ENCODE data around the gene NRP1. TPM values are rescaled to one million over a fixed set of nuclear protein-coding genes. Genes with fewer than 3 reads are reported as not detected.

Gene NRP1
- total and polyA plus RNA-seq, 2 of the 8 experiments (the other 6 are each of a cell fraction or from before 2014, with no cell fraction given) = 1.2 to 2.1 TPM

DNA sequence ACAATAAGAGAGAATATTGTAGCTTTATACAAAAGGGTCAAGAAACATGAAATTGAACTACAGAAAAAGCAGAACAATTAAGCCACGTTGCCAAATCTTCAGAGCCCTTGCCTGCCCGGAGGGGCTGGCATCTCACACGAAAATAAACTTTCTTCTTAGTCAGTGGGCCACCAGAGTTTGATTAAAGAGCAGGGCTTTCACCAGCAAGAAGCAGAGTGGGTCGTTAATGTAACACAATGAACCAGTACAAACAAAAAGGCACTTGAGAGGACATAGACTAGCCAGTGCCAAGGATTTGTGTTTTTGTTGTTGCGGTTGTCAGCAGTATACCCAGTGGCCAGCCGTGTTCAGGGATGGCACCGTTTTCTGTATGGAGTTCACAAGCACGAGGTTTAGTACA, 155.4 kb downstream of the NRP1 start:
- no peak for FAIRE-seq

More for the DNA sequence above, 155.4 kb downstream of the NRP1 start:
- H3K56ac ChIP-seq (replicated peaks; ENCODE audit: insufficient read length, low read depth, low read length) = no peak overlapping the region
- H3K23me2 ChIP-seq (ENCODE audit: low read depth, low read length) = no peaks in the 10 kb centered on the region
- H3K27ac ChIP-seq (ENCODE audit: low read depth, low read length) = no peak overlapping the region
- DNase-seq (ENCODE audit: low read depth in 1 of 2, low spot score in 2 of 2) = no peak
- no peak overlapping the region for H3K9ac ChIP-seq (replicated peaks in 1 of 4; ENCODE audit: extremely low read depth in 1 of 4, low read depth in 3 of 4, low read length in 3 of 4)
- H3K18ac ChIP-seq (ENCODE audit: extremely low read depth, low read length) = no peak overlapping the region
- no peaks in the 10 kb centered on the region for H3K9me3 ChIP-seq (ENCODE audit: insufficient read depth in 2 of 2, low read depth in 1 of 2, low read length in 1 of 2)
- H3K79me2 ChIP-seq (ENCODE audit: control insufficient read depth in 1 of 2, insufficient read depth in 2 of 2, low read length in 2 of 2) = no peaks in the 10 kb centered on the region
- no peak overlapping the region for H4K8ac ChIP-seq (ENCODE audit: extremely low read depth, insufficient read depth, low read length)
- no peak overlapping the region for H2BK12ac ChIP-seq (ENCODE audit: low read depth, low read length)
- H2BK20ac ChIP-seq (ENCODE audit: low read length) = no peak overlapping the region
- H3K14ac ChIP-seq (ENCODE audit: insufficient read length) = no peak overlapping the region
- ChIA-PET CTCF (ENCODE audit: partially characterized antibody) (no interaction called here), POLR2A (ENCODE audit: partially characterized antibody) (no interaction called here)
- no peak overlapping the region for H2AK5ac ChIP-seq (ENCODE audit: low read depth, low read length)
- no peak overlapping the region for H2BK120ac ChIP-seq (replicated peaks; ENCODE audit: low read depth, low read length)
- no peaks in the 10 kb centered on the region for H3K36me3 ChIP-seq (ENCODE audit: control insufficient read depth in 2 of 4, insufficient read depth in 4 of 4, low read length in 3 of 4)
- no peak overlapping the region for H3K4me2 ChIP-seq (ENCODE audit: insufficient read depth in 1 of 2, low read depth in 2 of 2, low read length in 2 of 2)
- H2BK5ac ChIP-seq (ENCODE audit: low read depth, low read length) = no peak overlapping the region
- H2BK15ac ChIP-seq (ENCODE audit: low read length) = peak overlapping the region; percentile 40; the same call in 1 of the 2 replicates
- no peak for TF ChIP-seq SRF (IDR thresholded peaks at IDR 0.05; ENCODE audit: low read depth, low read length)
- TF ChIP-seq CHD2 (IDR thresholded peaks at IDR 0.05; ENCODE audit: low read length) = no peak
- TF ChIP-seq, protein P1, sequence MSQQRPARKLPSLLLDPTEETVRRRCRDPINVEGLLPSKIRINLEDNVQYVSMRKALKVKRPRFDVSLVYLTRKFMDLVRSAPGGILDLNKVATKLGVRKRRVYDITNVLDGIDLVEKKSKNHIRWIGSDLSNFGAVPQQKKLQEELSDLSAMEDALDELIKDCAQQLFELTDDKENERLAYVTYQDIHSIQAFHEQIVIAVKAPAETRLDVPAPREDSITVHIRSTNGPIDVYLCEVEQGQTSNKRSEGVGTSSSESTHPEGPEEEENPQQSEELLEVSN (IDR thresholded peaks at IDR 0.05) = no peak
- TF ChIP-seq KDM1A (IDR thresholded peaks at IDR 0.05; ENCODE audit: borderline replicate concordance, low read length) = no peak
- TF ChIP-seq BCL11A (IDR thresholded peaks at IDR 0.05; ENCODE audit: low read depth in 2 of 2, low read length in 2 of 2) = no peak
- TF ChIP-seq SAP30 (IDR thresholded peaks at IDR 0.05; ENCODE audit: insufficient read depth, insufficient replicate concordance, low read length) = no peak
- no peaks in the 10 kb centered on the region for H3K79me1 ChIP-seq (ENCODE audit: low read depth, low read length)
- H3K4me1 ChIP-seq (replicated peaks in 1 of 4; ENCODE audit: control insufficient read depth in 3 of 4, insufficient read depth in 4 of 4, low read length in 3 of 4) = peaks cover 0 to 3% (median 0%) of the 10 kb centered on the region in 4 experiments; a peak in 1 of 7 replicates
- H4K5ac ChIP-seq (ENCODE audit: insufficient read length, low read depth, low read length) = no peak overlapping the region
- no peak overlapping the region for H2AFZ ChIP-seq (ENCODE audit: low read length)
- no peak overlapping the region for H3K23ac ChIP-seq (ENCODE audit: insufficient read length)
- no peak overlapping the region for H3K4me3 ChIP-seq (ENCODE audit: extremely low read depth in 1 of 4, insufficient read depth in 2 of 4, low read depth in 3 of 4, low read length in 4 of 4)
- H3K4ac ChIP-seq (replicated peaks; ENCODE audit: insufficient read length, low read depth, low read length) = no peak overlapping the region
- WGBS, 2 experiments (ENCODE audit: extremely low coverage in 1 of 2, insufficient coverage in 1 of 2, insufficient read length in 1 of 2, insufficient replicate concordance in 2 of 2, low coverage in 1 of 2, low lambda C conversion rate in 2 of 2, missing lambda C conversion rate in 1 of 2) = 88% methylated on average over 8 of the region's 8 CpGs; no CpG with 5 or more reads in 1 of the 2 experiments
- H4K20me1 ChIP-seq (replicated peaks in 1 of 2; ENCODE audit: control insufficient read depth in 1 of 2, insufficient read depth in 2 of 2, low read length in 2 of 2) = no peaks in the 10 kb centered on the region
- no peak overlapping the region for H4K91ac ChIP-seq (replicated peaks; ENCODE audit: insufficient read length, low read length)
- H3K27me3 ChIP-seq (replicated peaks in 1 of 4; ENCODE audit: control insufficient read depth in 3 of 4, extremely low read depth in 1 of 4, insufficient read depth in 3 of 4, low read length in 3 of 4) = no peaks in the 10 kb centered on the region
